Panc1 (cell line): ENCODE results near the gene KLF17.

ENCODE experiments used
- POLR2AphosphoS5 ChIP-seq: IDR thresholded peaks from 2 replicates; pipeline ENCODE4 v1.6.1; 2012; ENCODE audit warnings: mild to moderate bottlenecking, low read depth, low read length, moderate library complexity
- TF ChIP-seq, protein P1 (sequence below), 2 experiments: IDR thresholded peaks; 2 replicates each; pipeline ENCODE4 v1.6.1; 2011 to 2012; ENCODE audit warnings: low read depth in 2 of 2, control low read depth in 1 of 2, low read length in 1 of 2, mild to moderate bottlenecking in 1 of 2, moderate library complexity in 1 of 2; ENCODE audit not compliant: insufficient read depth in 1 of 2
- TF ChIP-seq, protein P2 (sequence below): fragments of 450-650 bp; IDR thresholded peaks from 2 replicates; pipeline ENCODE4 v1.5.1; 2017; ENCODE audit warnings: mild to moderate bottlenecking

DNA sequence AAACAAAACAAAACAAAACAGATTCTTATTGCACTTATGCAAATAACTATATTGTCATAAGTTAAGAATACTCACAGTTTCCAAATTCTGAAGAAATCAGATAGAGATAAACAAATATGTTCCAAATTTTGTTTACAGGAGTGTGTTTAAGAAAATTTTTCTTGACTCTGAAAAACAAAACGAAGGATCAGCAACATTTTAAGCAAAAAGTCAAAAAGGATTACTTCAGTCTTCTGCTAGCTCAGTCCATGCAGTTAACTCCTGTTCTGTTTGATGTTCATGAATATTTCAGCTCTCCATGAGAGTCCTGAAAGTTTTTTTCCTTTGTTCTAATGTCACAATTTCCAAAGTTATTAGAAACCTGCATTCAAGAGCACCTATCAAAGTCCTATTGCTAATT is 56.0 kb downstream of the KLF17 start:
- TF ChIP-seq POLR2AphosphoS5 = no peak
- TF ChIP-seq, protein P1, sequence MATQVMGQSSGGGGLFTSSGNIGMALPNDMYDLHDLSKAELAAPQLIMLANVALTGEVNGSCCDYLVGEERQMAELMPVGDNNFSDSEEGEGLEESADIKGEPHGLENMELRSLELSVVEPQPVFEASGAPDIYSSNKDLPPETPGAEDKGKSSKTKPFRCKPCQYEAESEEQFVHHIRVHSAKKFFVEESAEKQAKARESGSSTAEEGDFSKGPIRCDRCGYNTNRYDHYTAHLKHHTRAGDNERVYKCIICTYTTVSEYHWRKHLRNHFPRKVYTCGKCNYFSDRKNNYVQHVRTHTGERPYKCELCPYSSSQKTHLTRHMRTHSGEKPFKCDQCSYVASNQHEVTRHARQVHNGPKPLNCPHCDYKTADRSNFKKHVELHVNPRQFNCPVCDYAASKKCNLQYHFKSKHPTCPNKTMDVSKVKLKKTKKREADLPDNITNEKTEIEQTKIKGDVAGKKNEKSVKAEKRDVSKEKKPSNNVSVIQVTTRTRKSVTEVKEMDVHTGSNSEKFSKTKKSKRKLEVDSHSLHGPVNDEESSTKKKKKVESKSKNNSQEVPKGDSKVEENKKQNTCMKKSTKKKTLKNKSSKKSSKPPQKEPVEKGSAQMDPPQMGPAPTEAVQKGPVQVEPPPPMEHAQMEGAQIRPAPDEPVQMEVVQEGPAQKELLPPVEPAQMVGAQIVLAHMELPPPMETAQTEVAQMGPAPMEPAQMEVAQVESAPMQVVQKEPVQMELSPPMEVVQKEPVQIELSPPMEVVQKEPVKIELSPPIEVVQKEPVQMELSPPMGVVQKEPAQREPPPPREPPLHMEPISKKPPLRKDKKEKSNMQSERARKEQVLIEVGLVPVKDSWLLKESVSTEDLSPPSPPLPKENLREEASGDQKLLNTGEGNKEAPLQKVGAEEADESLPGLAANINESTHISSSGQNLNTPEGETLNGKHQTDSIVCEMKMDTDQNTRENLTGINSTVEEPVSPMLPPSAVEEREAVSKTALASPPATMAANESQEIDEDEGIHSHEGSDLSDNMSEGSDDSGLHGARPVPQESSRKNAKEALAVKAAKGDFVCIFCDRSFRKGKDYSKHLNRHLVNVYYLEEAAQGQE (IDR thresholded peaks at IDR 0.05; ENCODE audit: insufficient read depth in 1 of 2, low read depth in 2 of 2, low read length in 1 of 2) = no peak
- TF ChIP-seq, protein P2, sequence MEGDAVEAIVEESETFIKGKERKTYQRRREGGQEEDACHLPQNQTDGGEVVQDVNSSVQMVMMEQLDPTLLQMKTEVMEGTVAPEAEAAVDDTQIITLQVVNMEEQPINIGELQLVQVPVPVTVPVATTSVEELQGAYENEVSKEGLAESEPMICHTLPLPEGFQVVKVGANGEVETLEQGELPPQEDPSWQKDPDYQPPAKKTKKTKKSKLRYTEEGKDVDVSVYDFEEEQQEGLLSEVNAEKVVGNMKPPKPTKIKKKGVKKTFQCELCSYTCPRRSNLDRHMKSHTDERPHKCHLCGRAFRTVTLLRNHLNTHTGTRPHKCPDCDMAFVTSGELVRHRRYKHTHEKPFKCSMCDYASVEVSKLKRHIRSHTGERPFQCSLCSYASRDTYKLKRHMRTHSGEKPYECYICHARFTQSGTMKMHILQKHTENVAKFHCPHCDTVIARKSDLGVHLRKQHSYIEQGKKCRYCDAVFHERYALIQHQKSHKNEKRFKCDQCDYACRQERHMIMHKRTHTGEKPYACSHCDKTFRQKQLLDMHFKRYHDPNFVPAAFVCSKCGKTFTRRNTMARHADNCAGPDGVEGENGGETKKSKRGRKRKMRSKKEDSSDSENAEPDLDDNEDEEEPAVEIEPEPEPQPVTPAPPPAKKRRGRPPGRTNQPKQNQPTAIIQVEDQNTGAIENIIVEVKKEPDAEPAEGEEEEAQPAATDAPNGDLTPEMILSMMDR = no peak
